Peyer's patch (tissue), 4 donors: ENCODE data around the gene DEF6. TPM values are rescaled to one million over a fixed set of nuclear protein-coding genes. Genes with fewer than 3 reads are reported as not detected.
A peak's percentile ranks its signal among the peaks of the same experiment; 100 is the strongest.

Experiments used
- DNase-seq, 3 donors: peaks; one replicate each; pipeline ENCODE4 v3.0.0-alpha.2; 2017 to 2019
- H3K27ac ChIP-seq, 4 donors: fragments of 200-600 bp; sonication (generic); one replicate each; pipeline ENCODE4 v1.5.1; 2016 to 2019
- H3K27me3 ChIP-seq, 2 donors: fragments of 200-600 bp; sonication (generic); one replicate each; pipeline ENCODE4 v1.5.1; 2019
- H3K36me3 ChIP-seq, 3 donors: fragments of 200-600 bp; sonication (generic); one replicate each; pipeline ENCODE4 v1.5.1; 2016 to 2019
- H3K4me1 ChIP-seq, 4 donors: fragments of 200-600 bp; sonication (generic); one replicate each; pipeline ENCODE4 v1.5.1; 2016 to 2019
- H3K4me3 ChIP-seq, 4 donors: fragments of 200-600 bp; sonication (generic); 1 replicate in 3 of 4; 2 replicates in 1 of 4; pipeline ENCODE4 v1.5.1; 2016 to 2019; ENCODE audit warnings: mild to moderate bottlenecking in 1 of 4
- H3K9me3 ChIP-seq, 4 donors: fragments of 200-600 bp; sonication (generic); one replicate each; pipeline ENCODE4 v1.5.1; 2016 to 2019; ENCODE audit warnings: mild to moderate bottlenecking in 1 of 4
- CTCF ChIP-seq, 6 experiments: fragments of 450-650 bp in 4 of 6; fragments of 200-600 bp in 2 of 6; sonication (generic) in 1 of 6; IDR thresholded peaks; one replicate each; pipeline ENCODE4 v1.5.1; 2017 to 2019; ENCODE audit warnings: antibody characterized with exemption in 6 of 6, mild to moderate bottlenecking in 3 of 6, moderate library complexity in 1 of 6
- POLR2A ChIP-seq, 2 donors: fragments of 450-650 bp; IDR thresholded peaks; one replicate each; pipeline ENCODE4 v1.5.1; 2017; ENCODE audit warnings: antibody characterized with exemption in 2 of 2, mild to moderate bottlenecking in 2 of 2, moderate library complexity in 2 of 2
- total RNA-seq, 4 donors: library from RNA; depleted of rRNA; stranded (reverse); fragments of >200 nt; gene quantifications; one replicate each; pipeline ENCODE4 v1.1.0, GENCODE V29; 2016

Gene DEF6
- total RNA-seq, 4 donors from 2014 or later, result 11.0 to 85.8 (median 21.5) TPM

- no peaks in the 10 kb centered on the region for H3K36me3 ChIP-seq
- H3K27me3 ChIP-seq, result no peaks in the 10 kb centered on the region
- peak overlapping the region; percentile 41 to 58 (median 49) for H3K27ac ChIP-seq
- no peak for TF ChIP-seq CTCF (IDR thresholded peaks at IDR 0.05)
- no peak for TF ChIP-seq POLR2A (IDR thresholded peaks at IDR 0.05)
- H3K4me3 ChIP-seq, result no peak overlapping the region
- no peaks in the 10 kb centered on the region for H3K9me3 ChIP-seq
- DNase-seq, result peak in 2 of 3 donors; percentile 59 to 71
- peaks cover 0 to 45% (median 28%) of the 10 kb centered on the region in 4 donors for H3K4me1 ChIP-seq
Measured at GRCh38 chr6:35370124-35370741, 72.6 kb downstream of the DEF6 start.

- Histone ChIP-seq H3K9me3 (no peaks in the 10 kb centered on the region), H3K27ac (peak overlapping the region; percentile 41 to 58 (median 49)), H3K4me3 (no peak overlapping the region), H3K4me1 (peaks cover 0 to 45% (median 28%) of the 10 kb centered on the region in 4 donors), H3K27me3 (no peaks in the 10 kb centered on the region), H3K36me3 (no peaks in the 10 kb centered on the region)
- DNase-seq, result peak in 1 of 3 donors; percentile 33
- TF ChIP-seq POLR2A (IDR thresholded peaks at IDR 0.05) (no peak), CTCF (IDR thresholded peaks at IDR 0.05) (no peak)
Measured at GRCh38 chr6:35370785-35371493, 73.3 kb downstream of the DEF6 start.

Other genes starting within 250 kb of the DEF6 start
- gene TCP11, start 156.5 kb upstream of the DEF6 start, total RNA-seq, result not detected
- gene SCUBE3, start 83.9 kb upstream of the DEF6 start, total RNA-seq, result not detected
- gene ZNF76, start 38.1 kb upstream of the DEF6 start, total RNA-seq, result 100 to 1,000 TPM in 1 of 4 donors, 10 to 100 TPM in 3; 26.3 to 182 (median 54.8) TPM
- gene PPARD, start 44.7 kb downstream of the DEF6 start, total RNA-seq, result 10 to 100 TPM; 24.8 to 67.9 (median 45.4) TPM
- 1 to 10 TPM; 1.8 to 7.4 (median 4.2) TPM for gene FANCE, start 154.5 kb downstream of the DEF6 start, total RNA-seq
- 1,000 to 10,000 TPM in 1 of 4 donors, 100 to 1,000 TPM in 3; 347 to 1,065 (median 530) TPM for gene RPL10A, start 170.6 kb downstream of the DEF6 start, total RNA-seq
- gene TEAD3, start 199.3 kb downstream of the DEF6 start, total RNA-seq, result 10 to 100 TPM; 10.7 to 32.9 (median 27.4) TPM
- not detected for gene TULP1, start 215.1 kb downstream of the DEF6 start, total RNA-seq